ENCODE measurements around the gene PPM1N. TPM values are rescaled to one million over a fixed set of nuclear protein-coding genes. Genes with fewer than 3 reads are reported as not detected.
A peak's percentile ranks its signal among the peaks of the same experiment; 100 is the strongest.

PPM1N gene
- total RNA-seq, 2 donors from 2014 or later: 3.2 to 3.5 TPM

DNA sequence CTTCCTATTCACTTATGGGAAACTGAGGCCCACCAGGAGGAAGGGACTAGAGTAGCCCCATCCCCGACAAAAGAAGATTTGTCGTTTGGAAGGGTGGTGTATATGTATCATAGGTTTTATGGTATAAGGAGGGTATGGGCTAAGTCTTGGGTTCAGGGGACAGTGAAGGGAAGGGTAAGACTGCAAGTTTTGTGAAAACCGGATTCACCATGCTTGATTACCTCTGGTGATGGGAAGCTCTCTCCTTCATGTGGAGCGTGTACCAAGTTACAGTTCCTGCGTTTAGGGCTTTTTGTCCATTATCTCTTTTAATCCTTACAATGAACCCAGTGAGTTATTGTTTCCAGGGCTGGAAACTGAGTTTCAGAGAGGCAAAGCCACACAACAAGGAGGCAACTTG lies 12.8 kb downstream of the PPM1N start:
- no peak overlapping the region for H3K4me3 ChIP-seq (ENCODE audit: low read length)
- H3K4me1 ChIP-seq (ENCODE audit: control insufficient read depth, insufficient read depth, low read length): peaks cover 5% of the 10 kb centered on the region
- no peaks in the 10 kb centered on the region for H3K9me3 Mint-ChIP-seq
- no peak overlapping the region for H3K4me3 Mint-ChIP-seq
- H3K27ac Mint-ChIP-seq: no peak overlapping the region
- no peaks in the 10 kb centered on the region for H3K27me3 Mint-ChIP-seq (ENCODE audit: insufficient read depth)
- no peaks in the 10 kb centered on the region for H3K27me3 ChIP-seq (ENCODE audit: control insufficient read depth, insufficient read depth, low read length, poor library complexity, severe bottlenecking)
- no peak for TF ChIP-seq CTCF (conservative IDR thresholded peaks at IDR 0.05)
- peaks cover 30% of the 10 kb centered on the region for H3K36me3 Mint-ChIP-seq (ENCODE audit: low read depth)
- no peak overlapping the region for H3K9ac ChIP-seq (ENCODE audit: extremely low read depth, low read length, poor library complexity, severe bottlenecking)
- no peaks in the 10 kb centered on the region for H3K9me3 ChIP-seq (ENCODE audit: control insufficient read depth, low read length)
- peaks cover 13% of the 10 kb centered on the region for H3K4me1 Mint-ChIP-seq
- peaks cover 51% of the 10 kb centered on the region for H3K36me3 ChIP-seq (ENCODE audit: control insufficient read depth, insufficient read depth, low read length)
- no peak overlapping the region for H3K27ac ChIP-seq (ENCODE audit: low read depth, low read length)
- WGBS, 2 experiments (ENCODE audit: insufficient coverage in 1 of 2, insufficient read length in 1 of 2): 98 to 100% methylated on average over 5 of the region's 5 CpGs
- no peak for DNase-seq

DNA sequence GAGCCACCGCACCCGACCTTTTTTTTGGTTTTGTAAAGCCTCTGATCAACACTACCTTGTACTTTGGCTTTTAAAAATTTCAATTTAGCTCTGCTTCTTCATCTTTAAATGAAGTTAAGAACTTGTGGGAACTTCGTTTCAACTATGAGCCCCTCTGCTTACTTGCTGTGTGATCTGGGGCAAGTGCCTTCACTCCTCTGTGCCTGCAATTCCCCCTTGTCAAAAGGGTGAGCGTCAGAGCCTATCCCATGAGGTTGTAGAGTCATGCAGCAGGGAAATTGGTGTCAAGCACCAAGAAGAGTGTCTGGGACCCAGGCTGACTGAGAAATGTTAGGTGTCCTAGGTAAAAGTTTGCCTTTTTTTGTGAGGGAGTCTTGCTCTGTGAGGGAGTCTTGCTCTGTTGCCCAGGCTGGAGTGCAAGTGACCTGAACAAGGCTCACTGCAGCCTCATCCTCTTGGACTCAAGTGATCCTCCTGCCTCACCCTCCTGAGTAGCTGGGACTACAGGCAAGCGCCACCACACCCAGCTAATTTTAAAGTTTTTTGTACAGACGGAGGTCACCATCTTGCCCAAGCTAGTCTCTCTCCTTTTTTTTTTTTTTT lies 14.7 kb downstream of the PPM1N start:
- H3K27ac ChIP-seq (ENCODE audit: low read depth, low read length): no peak overlapping the region
- H3K27ac Mint-ChIP-seq: peak overlapping the region; percentile 35
- H3K9me3 Mint-ChIP-seq: no peaks in the 10 kb centered on the region
- H3K36me3 Mint-ChIP-seq (ENCODE audit: low read depth): peaks cover 41% of the 10 kb centered on the region
- peaks cover 11% of the 10 kb centered on the region for H3K4me1 Mint-ChIP-seq
- no peak overlapping the region for H3K9ac ChIP-seq (ENCODE audit: extremely low read depth, low read length, poor library complexity, severe bottlenecking)
- H3K4me1 ChIP-seq (ENCODE audit: control insufficient read depth, insufficient read depth, low read length): peaks cover 5% of the 10 kb centered on the region
- H3K4me3 ChIP-seq (ENCODE audit: low read length): no peak overlapping the region
- no peak overlapping the region for H3K4me3 Mint-ChIP-seq
- TF ChIP-seq CTCF (conservative IDR thresholded peaks at IDR 0.05): no peak
- no peak for DNase-seq
- 95 to 98% methylated on average over 5 to 6 of the region's 6 CpGs for WGBS, 2 experiments (ENCODE audit: insufficient coverage in 1 of 2, insufficient read length in 1 of 2)
- H3K27me3 ChIP-seq (ENCODE audit: control insufficient read depth, insufficient read depth, low read length, poor library complexity, severe bottlenecking): no peaks in the 10 kb centered on the region
- H3K36me3 ChIP-seq (ENCODE audit: control insufficient read depth, insufficient read depth, low read length): peaks cover 65% of the 10 kb centered on the region
- no peaks in the 10 kb centered on the region for H3K27me3 Mint-ChIP-seq (ENCODE audit: insufficient read depth)
- no peaks in the 10 kb centered on the region for H3K9me3 ChIP-seq (ENCODE audit: control insufficient read depth, low read length)

DNA sequence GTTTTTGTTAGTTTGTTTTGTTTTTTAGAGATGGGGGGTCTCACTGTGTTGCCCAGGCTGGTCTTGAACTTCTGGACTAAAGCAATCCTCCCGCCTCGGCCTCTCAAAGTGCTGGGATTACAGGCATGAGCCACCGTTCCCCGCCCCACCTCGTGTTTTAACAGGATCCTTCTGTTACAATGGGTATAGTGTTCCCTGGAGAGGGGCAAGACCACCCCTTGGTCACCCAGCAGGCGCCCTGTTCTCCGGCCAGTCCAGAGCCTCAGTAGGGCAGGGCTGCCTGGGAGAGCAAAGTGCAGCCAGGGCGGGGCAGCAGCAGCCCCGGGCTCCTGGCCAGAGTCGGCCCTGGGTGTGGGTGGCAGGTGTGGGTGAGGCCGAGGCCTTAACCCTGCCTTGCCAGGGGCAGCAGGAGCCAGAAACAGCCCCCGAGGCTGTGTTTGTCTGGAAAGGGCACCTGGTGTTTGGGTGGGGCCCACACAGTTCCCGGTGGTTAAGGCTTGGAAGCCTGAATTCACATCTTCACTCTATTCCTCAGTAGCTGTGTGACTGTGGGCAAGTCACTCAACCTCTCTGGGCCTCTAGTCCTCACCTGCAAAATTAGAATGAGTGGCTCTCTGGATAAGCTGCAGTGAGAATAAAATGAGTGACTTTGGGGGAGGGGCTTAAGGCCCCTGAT lies 16.3 kb downstream of the PPM1N start:
- WGBS, 2 experiments (ENCODE audit: insufficient coverage in 1 of 2, insufficient read length in 1 of 2): 90 to 95% methylated on average over 8 to 13 of the region's 13 CpGs

More for the DNA sequence above, 16.3 kb downstream of the PPM1N start:
- Histone ChIP-seq H3K4me3 (ENCODE audit: low read length) (no peak overlapping the region), H3K36me3 (ENCODE audit: control insufficient read depth, insufficient read depth, low read length) (peaks cover 79% of the 10 kb centered on the region), H3K9me3 (ENCODE audit: control insufficient read depth, low read length) (no peaks in the 10 kb centered on the region), H3K27me3 (ENCODE audit: control insufficient read depth, insufficient read depth, low read length, poor library complexity, severe bottlenecking) (no peaks in the 10 kb centered on the region), H3K9ac (ENCODE audit: extremely low read depth, low read length, poor library complexity, severe bottlenecking) (no peak overlapping the region), H3K27ac (ENCODE audit: low read depth, low read length) (no peak overlapping the region), H3K4me1 (ENCODE audit: control insufficient read depth, insufficient read depth, low read length) (peaks cover 2% of the 10 kb centered on the region)
- Mint-ChIP-seq H3K4me3 (no peak overlapping the region), H3K9me3 (no peaks in the 10 kb centered on the region), H3K4me1 (peaks cover 5% of the 10 kb centered on the region), H3K27ac (peak overlapping the region; percentile 88), H3K27me3 (ENCODE audit: insufficient read depth) (no peaks in the 10 kb centered on the region), H3K36me3 (ENCODE audit: low read depth) (peaks cover 46% of the 10 kb centered on the region)
- DNase-seq: no peak
- TF ChIP-seq CTCF (conservative IDR thresholded peaks at IDR 0.05): no peak

All from endodermal cell (in vitro differentiated cells).